HUES48 (cell line): ENCODE data around the gene IRF6.

ENCODE experiments used
- H3K27ac ChIP-seq: one replicate; pipeline ENCODE4 v1.7.0; 2013; ENCODE audit warnings: low read depth, low read length, inconsistent platforms
- H3K27me3 ChIP-seq: 2 replicates; pipeline ENCODE4 v1.6.1; 2013; ENCODE audit warnings: mild to moderate bottlenecking, low read length; ENCODE audit not compliant: control insufficient read depth, insufficient read depth
- H3K36me3 ChIP-seq: 2 replicates; pipeline ENCODE4 v1.6.1; 2013; ENCODE audit warnings: low read length; ENCODE audit not compliant: control insufficient read depth, insufficient read depth
- H3K4me1 ChIP-seq: 2 replicates; pipeline ENCODE4 v1.6.1; 2013; ENCODE audit warnings: mild to moderate bottlenecking, low read length; ENCODE audit not compliant: control insufficient read depth, insufficient read depth
- H3K4me3 ChIP-seq: 2 replicates; pipeline ENCODE4 v1.5.1; 2013; ENCODE audit warnings: mild to moderate bottlenecking, low read depth, low read length
- H3K9ac ChIP-seq: 2 replicates; pipeline ENCODE4 v1.6.1; 2013; ENCODE audit warnings: mild to moderate bottlenecking, low read depth, low read length, moderate library complexity
- H3K9me3 ChIP-seq: 2 replicates; pipeline ENCODE4 v1.6.1; 2013; ENCODE audit warnings: low read length; ENCODE audit not compliant: control insufficient read depth, insufficient read depth

Gene IRF6

DNA sequence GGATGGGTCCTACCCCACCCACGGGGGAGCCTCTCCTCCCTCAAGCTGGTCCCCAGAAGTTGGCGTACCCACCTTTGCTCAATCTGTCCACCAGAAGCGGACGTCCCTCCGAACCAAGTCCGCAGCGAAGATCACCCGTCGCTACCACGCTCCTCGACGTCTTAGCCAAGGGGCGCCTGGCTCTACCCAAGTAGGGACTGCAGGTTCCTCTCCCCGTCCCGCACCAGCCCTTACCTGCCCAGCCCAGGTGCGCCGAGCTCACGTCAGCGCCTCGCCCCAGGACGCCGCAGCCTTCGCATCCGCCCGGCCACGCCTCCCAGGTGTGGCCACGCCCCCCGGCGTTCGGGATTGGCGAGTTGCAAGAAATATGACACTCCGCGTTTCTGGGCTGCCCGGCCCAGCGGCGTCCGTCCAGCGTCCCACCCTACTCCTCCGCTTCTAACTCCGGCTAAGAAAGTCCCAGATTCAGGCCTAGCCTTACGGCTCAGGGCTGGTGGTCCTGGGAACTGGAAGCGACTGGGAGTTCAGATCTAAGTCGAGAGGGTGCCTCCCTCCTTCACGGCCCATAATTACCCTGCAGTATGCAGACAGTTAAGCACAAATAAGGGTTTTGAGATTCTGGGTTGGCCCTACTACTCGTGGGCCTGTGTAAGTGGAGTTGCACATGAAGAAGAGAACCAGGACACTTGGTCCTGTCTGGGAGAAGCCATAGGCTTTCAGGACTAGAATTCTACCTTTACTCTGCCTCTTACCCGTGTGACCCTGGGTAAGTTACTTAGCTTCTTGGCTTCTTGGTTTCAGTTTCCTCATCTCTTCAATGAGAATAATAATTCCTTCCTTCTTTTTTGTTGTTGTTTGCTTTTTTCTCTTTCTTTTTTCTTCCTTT is at the start of gene IRF6:
Gene IRF6 (minus strand): TSS at position 268 of the 886 bp plus-strand sequence. CDS start 4,729 bp downstream, outside the sequence.
- Histone ChIP-seq H3K27ac (peak within 1 kb of the TSS; percentile 67), H3K4me3 (peak within 1 kb of the TSS; percentile 94), H3K9ac (peak within 1 kb of the TSS; percentile 71)

DNA sequence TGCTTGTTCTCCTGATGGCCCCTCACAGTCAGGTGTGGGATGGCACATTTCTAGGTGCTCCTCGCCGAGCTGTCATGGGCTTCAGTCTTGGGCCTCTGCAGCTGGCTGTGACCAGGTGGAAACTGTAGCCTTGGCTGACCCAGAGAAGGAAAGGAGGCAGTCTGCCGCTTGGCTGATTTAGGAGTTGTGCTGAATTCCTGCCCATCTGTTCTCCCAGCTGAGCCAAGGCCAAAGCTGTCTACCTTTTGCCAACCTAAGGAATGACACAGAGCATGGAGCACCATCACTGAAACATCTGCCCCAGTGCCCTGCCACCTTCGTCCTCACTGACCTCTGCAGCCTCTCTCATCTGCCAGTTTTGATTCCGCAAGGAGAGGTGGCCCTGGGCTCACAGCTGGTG is 49.7 kb upstream of the IRF6 start:
- no peaks in the 10 kb centered on the region for H3K27me3 ChIP-seq
- H3K4me1 ChIP-seq: peaks cover 2% of the 10 kb centered on the region; the same call in 1 of the 2 replicates
- H3K9me3 ChIP-seq: no peaks in the 10 kb centered on the region
- H3K4me3 ChIP-seq: no peak overlapping the region
- no peak overlapping the region for H3K9ac ChIP-seq
- peaks cover 41% of the 10 kb centered on the region for H3K36me3 ChIP-seq
- no peak overlapping the region for H3K27ac ChIP-seq

More for the DNA sequence above, at the start of gene IRF6:
- Histone ChIP-seq H3K4me1 (peaks cover 5% of the 10 kb centered on the region), H3K36me3 (no peaks in the 10 kb centered on the region), H3K9me3 (no peaks in the 10 kb centered on the region), H3K27me3 (no peaks in the 10 kb centered on the region)

DNA sequence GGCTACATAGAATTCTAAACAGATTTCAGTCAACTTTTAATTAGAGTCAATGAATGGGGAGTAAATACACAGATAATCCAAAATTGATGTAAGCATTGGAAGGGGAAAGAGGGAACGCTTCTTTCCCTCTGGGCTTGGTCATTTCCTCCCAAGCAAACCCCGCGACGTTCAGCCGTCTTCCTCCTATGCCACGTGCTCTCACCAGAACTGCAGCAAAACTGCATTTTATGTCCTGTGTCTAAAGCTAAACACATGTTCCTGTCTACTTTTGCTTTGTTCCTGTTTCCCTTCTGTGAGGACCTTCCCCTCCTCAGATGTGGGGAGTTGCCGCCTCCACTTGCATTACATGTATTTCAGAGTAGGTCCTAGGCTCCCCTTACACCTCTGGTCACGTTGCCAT is 49.1 kb upstream of the IRF6 start:
- H3K4me3 ChIP-seq: no peak overlapping the region
- no peak overlapping the region for H3K27ac ChIP-seq
- peaks cover 42% of the 10 kb centered on the region for H3K36me3 ChIP-seq
- H3K4me1 ChIP-seq: no peaks in the 10 kb centered on the region
- no peak overlapping the region for H3K9ac ChIP-seq
- no peaks in the 10 kb centered on the region for H3K9me3 ChIP-seq
- H3K27me3 ChIP-seq: no peaks in the 10 kb centered on the region

- Histone ChIP-seq H3K36me3 (peaks cover 47% of the 10 kb centered on the region), H3K4me1 (no peaks in the 10 kb centered on the region), H3K4me3 (no peak overlapping the region), H3K9me3 (no peaks in the 10 kb centered on the region), H3K9ac (no peak overlapping the region), H3K27me3 (no peaks in the 10 kb centered on the region), H3K27ac (no peak overlapping the region)
Measured at GRCh38 chr1:209854196-209854595, 48.3 kb upstream of the IRF6 start.

- Histone ChIP-seq H3K4me3 (no peak overlapping the region), H3K27me3 (no peaks in the 10 kb centered on the region), H3K4me1 (no peaks in the 10 kb centered on the region), H3K27ac (no peak overlapping the region), H3K9ac (no peak overlapping the region), H3K36me3 (peaks cover 51% of the 10 kb centered on the region), H3K9me3 (no peaks in the 10 kb centered on the region)
Measured at GRCh38 chr1:209853676-209854075, 47.7 kb upstream of the IRF6 start.

DNA sequence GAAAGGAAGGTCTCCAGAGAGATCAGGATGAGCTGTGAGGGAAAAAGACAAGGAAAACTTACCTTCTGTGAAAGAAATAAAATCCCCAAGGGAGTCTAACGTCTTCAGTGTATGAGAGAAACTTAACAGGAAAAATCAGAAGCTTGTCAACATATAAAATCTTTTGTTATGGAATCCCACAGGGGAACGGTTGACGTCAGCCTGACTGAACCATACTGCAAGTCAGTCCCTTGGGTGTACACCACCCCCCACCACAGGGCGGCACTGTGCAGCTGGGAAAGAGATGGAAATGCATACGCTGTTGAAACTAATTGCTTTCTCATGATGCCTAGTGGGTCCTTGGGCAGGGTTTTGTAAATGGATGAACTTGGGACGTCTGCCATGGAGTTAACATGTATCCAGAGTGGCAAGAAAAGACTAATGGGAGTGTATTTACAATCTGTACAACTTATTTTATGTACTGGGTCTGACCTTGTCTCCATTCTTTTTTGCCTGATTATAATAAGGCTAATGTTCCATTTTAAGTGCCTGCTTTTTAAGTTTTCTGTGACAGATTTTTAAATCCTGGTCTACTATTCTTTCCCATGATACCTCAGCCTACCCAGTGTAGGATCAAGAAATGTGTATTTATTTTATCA is 44.5 kb upstream of the IRF6 start:
- no peaks in the 10 kb centered on the region for H3K4me1 ChIP-seq
- peaks cover 73% of the 10 kb centered on the region for H3K36me3 ChIP-seq
- H3K4me3 ChIP-seq: no peak overlapping the region
- no peaks in the 10 kb centered on the region for H3K9me3 ChIP-seq
- no peak overlapping the region for H3K27ac ChIP-seq
- H3K9ac ChIP-seq: no peak overlapping the region
- H3K27me3 ChIP-seq: no peaks in the 10 kb centered on the region

- H3K27me3 ChIP-seq: no peaks in the 10 kb centered on the region
- H3K4me1 ChIP-seq: no peaks in the 10 kb centered on the region
- H3K36me3 ChIP-seq: peaks cover 80% of the 10 kb centered on the region
- no peaks in the 10 kb centered on the region for H3K9me3 ChIP-seq
- no peak overlapping the region for H3K27ac ChIP-seq
- H3K9ac ChIP-seq: no peak overlapping the region
- H3K4me3 ChIP-seq: no peak overlapping the region
Measured at GRCh38 chr1:209849388-209849787, 43.4 kb upstream of the IRF6 start.

GRCh38 chr1:209845408-209845725 is 39.4 kb upstream of the IRF6 start:
- Histone ChIP-seq H3K9ac (no peak overlapping the region), H3K4me1 (no peaks in the 10 kb centered on the region), H3K36me3 (peaks cover 83% of the 10 kb centered on the region), H3K4me3 (no peak overlapping the region), H3K9me3 (no peaks in the 10 kb centered on the region), H3K27ac (no peak overlapping the region), H3K27me3 (no peaks in the 10 kb centered on the region)

DNA sequence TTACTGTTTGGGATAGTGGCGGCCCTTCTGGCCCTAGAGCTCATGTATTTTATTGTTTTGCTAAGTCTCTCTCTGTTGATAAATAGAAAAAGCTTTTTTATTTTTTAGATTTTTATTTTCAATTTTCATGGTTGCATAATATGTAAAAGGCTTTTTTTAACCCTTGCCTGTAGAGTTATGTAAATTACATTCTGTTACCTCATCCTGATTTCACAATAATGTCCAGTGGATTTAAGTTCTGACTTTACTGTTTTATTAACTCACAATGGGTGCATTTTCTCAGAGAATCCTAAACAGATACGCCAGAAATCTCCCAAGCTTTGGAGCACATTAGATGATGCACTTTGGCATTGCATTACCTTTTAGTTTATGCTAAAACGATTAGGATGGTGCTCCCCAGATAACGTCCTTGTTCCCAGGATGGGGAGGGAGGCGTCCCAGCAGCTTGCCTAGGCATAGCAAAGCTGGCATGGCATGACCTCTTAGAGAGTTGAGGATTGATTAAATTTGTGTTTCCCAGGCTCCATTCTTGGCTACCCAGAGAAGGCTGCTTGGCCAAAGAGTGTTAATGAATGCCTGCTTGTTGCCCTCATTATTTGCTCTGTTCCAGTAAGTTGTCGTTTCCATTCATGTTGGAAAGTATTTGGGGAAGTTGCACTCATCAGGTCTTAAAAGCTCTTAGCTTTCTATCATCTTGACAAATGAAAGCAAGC is 38.9 kb upstream of the IRF6 start:
- H3K27ac ChIP-seq: no peak overlapping the region
- H3K4me3 ChIP-seq: no peak overlapping the region
- no peaks in the 10 kb centered on the region for H3K27me3 ChIP-seq
- H3K9me3 ChIP-seq: no peaks in the 10 kb centered on the region
- no peak overlapping the region for H3K9ac ChIP-seq
- peaks cover 86% of the 10 kb centered on the region for H3K36me3 ChIP-seq
- no peaks in the 10 kb centered on the region for H3K4me1 ChIP-seq

GRCh38 chr1:209840611-209841010 is 34.7 kb upstream of the IRF6 start:
- H3K9me3 ChIP-seq: no peaks in the 10 kb centered on the region
- H3K27ac ChIP-seq: no peak overlapping the region

More at GRCh38 chr1:209840611-209841010, 34.7 kb upstream of the IRF6 start:
- Histone ChIP-seq H3K27me3 (no peaks in the 10 kb centered on the region), H3K36me3 (peaks cover 96% of the 10 kb centered on the region), H3K9ac (no peak overlapping the region), H3K4me3 (no peak overlapping the region), H3K4me1 (no peaks in the 10 kb centered on the region)
